HepG2 (cell line): ENCODE measurements around the gene SLC16A3. TPM values are rescaled to one million over a fixed set of nuclear protein-coding genes. Genes with fewer than 3 reads are reported as not detected.

Experiments used
- CEBPB ChIP-seq: IDR thresholded peaks from 2 replicates; pipeline ENCODE4 v1.6.1; 2011; ENCODE audit warnings: low read depth, low read length, improper control_type of control experiment, borderline replicate concordance
- GTF3A ChIP-seq: sonication (generic); formaldehyde crosslinking; conservative IDR thresholded peaks from 2 replicates; pipeline ENCODE4 v1.4.0; 2020; ENCODE audit warnings: mild to moderate bottlenecking, missing genetic modification reagents
- IKZF1 ChIP-seq: fragments of 450-650 bp; IDR thresholded peaks from 2 replicates; pipeline ENCODE4 v1.7.1; 2016
- MXD4 ChIP-seq: IDR thresholded peaks from 2 replicates; pipeline ENCODE4 v1.6.1; 2016; ENCODE audit warnings: mild to moderate bottlenecking, missing biosample characterization, missing genetic modification reagents
- NONO ChIP-seq, 2 experiments: fragments of 450-650 bp in 1 of 2; sonication (generic) in 1 of 2; formaldehyde crosslinking in 1 of 2; IDR thresholded peaks in 1 of 2; conservative IDR thresholded peaks in 1 of 2; 2 replicates each; pipeline versions ENCODE4 v1.6.1 to v1.8.0; 2017 to 2022; ENCODE audit warnings: mild to moderate bottlenecking in 1 of 2, missing genetic modification reagents in 1 of 2, moderate library complexity in 1 of 2
- NR2F6 ChIP-seq, 2 experiments: IDR thresholded peaks; 2 replicates each; pipeline ENCODE4 v1.6.1; 2016; ENCODE audit warnings: antibody characterized with exemption in 1 of 2, mild to moderate bottlenecking in 1 of 2
- PHB2 ChIP-seq: fragments of 450-650 bp; IDR thresholded peaks from 2 replicates; pipeline ENCODE4 v1.6.1; 2018; ENCODE audit not compliant: partially characterized antibody
- SALL1 ChIP-seq: sonication (generic); formaldehyde crosslinking; IDR thresholded peaks from 2 replicates; pipeline ENCODE4 v1.8.0; 2022; ENCODE audit warnings: mild to moderate bottlenecking, missing genetic modification reagents
- SMYD3 ChIP-seq: sonication (generic); formaldehyde crosslinking; IDR thresholded peaks from 2 replicates; pipeline ENCODE4 v1.8.1; 2023; ENCODE audit warnings: mild to moderate bottlenecking, missing genetic modification reagents
- TCF7 ChIP-seq: sonication (generic); IDR thresholded peaks from 2 replicates; pipeline ENCODE4 v1.6.1; 2016; ENCODE audit warnings: antibody characterized with exemption, low read depth
- ZFP90 ChIP-seq: sonication (generic); formaldehyde crosslinking; IDR thresholded peaks from 2 replicates; pipeline ENCODE4 v1.8.0; 2022; ENCODE audit warnings: missing genetic modification reagents, mild to moderate bottlenecking, inconsistent platforms, borderline replicate concordance
- ZNF44 ChIP-seq: sonication (generic); formaldehyde crosslinking; IDR thresholded peaks from 2 replicates; pipeline ENCODE4 v1.5.1; 2020; ENCODE audit warnings: mild to moderate bottlenecking, missing genetic modification reagents
- ZNF569 ChIP-seq: sonication (generic); formaldehyde crosslinking; IDR thresholded peaks from 2 replicates; pipeline ENCODE4 v1.5.0; 2020; ENCODE audit warnings: mild to moderate bottlenecking, missing genetic modification reagents, moderate library complexity, borderline replicate concordance
- ZNF572 ChIP-seq: sonication (generic); formaldehyde crosslinking; IDR thresholded peaks from 2 replicates; pipeline ENCODE4 v1.5.1; 2020; ENCODE audit warnings: mild to moderate bottlenecking, missing genetic modification reagents
- polyA plus RNA-seq, 8 experiments: library from polyadenylated mRNA; depleted of rRNA in 3 of 8; stranded (reverse) in 7 of 8; unstranded in 1 of 8; fragments of >200 nt; fragmentation: Illumina TruSeq in 4 of 8; extraction: Trizol in 4 of 8; gene quantifications; 2 replicates each; pipeline versions ENCODE4 v1.2.1 to v1.2.3, GENCODE V29; 2011 to 2016; ENCODE audit warnings: low read depth in 4 of 8, missing spikeins in 1 of 8, mixed read lengths in 1 of 8; ENCODE audit not compliant: insufficient read depth in 1 of 8
- total RNA-seq, 5 experiments: library from RNA; depleted of rRNA; stranded (reverse); fragments of >200 nt; fragmentation: Illumina TruSeq; extraction: Trizol; gene quantifications; 2 replicates each; pipeline ENCODE4 v1.2.3, GENCODE V29; 2016; ENCODE audit warnings: low read depth in 1 of 5
- TF ChIP-seq, protein P1 (sequence below): sonication (generic); formaldehyde crosslinking; IDR thresholded peaks from 2 replicates; pipeline ENCODE4 v1.4.0; 2020; ENCODE audit warnings: missing genetic modification reagents
- TF ChIP-seq, protein P2 (sequence below): sonication (generic); formaldehyde crosslinking; IDR thresholded peaks from one replicate; pipeline ENCODE4 v1.5.1; 2020; ENCODE audit warnings: mild to moderate bottlenecking, missing genetic modification reagents; ENCODE audit errors: not compliant biosample characterization
- TF ChIP-seq, protein P3 (sequence below): sonication (generic); formaldehyde crosslinking; conservative IDR thresholded peaks from 2 replicates; pipeline ENCODE4 v1.4.0; 2020; ENCODE audit warnings: missing genetic modification reagents
- TF ChIP-seq, protein P4 (sequence below): sonication (generic); formaldehyde crosslinking; IDR thresholded peaks from 2 replicates; pipeline ENCODE4 v1.4.0; 2020; ENCODE audit warnings: missing genetic modification reagents, low read depth, mild to moderate bottlenecking, borderline replicate concordance

Gene SLC16A3
- total and polyA plus RNA-seq, 2 of the 13 experiments (the other 11 are each of a cell fraction or from before 2014, with no cell fraction given), result 242 to 349 TPM

DNA sequence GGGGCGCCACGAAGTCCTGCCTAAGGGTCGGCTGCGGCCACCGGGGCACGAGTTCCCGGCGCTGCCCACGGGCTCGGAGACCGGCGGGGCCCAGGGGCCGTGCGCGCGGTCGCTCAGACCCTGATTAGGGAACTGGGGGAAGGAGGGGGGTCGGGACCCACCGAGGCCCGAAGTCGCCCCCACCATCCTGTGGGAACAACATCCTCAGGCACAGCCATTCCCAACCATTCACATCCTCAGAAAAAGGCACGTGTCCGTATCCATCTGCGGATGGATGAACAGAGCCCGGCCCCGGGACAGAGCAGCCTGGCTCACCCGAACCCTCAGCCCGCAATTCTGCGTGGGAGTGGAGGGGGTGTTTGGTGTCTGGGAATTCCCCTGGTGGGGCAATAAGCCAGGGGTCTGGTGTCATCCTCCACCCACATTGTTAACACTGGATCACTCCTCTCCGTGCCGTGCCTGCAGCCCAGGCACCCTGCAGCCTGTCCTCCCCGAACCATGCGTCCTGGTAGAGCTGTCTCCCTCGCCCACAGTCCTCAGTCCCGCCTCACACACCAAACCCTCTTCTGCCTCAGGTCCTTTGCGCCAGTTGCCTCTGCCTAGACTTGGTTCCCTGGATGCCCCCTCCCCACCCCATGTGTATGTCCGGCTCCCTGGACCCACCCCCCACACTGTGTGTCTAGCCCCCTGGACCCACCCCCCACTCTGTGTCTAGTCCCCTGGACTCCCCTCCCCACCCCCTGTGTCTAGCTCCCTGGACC is 15.4 kb upstream of the SLC16A3 start (continued):
- TF ChIP-seq PHB2 (no peak), NONO (IDR thresholded peaks at IDR 0.05) (no peak), NONO (CRISPR knock-in tag; conservative IDR thresholded peaks at IDR 0.05) (no peak), NR2F6 (IDR thresholded peaks at IDR 0.05) (no peak), NR2F6 (CRISPR knock-in tag; IDR thresholded peaks at IDR 0.05) (no peak), IKZF1 (no peak), ZNF44 (CRISPR knock-in tag) (0 out of 2 replicates have a peak, but pooled peaks have one; percentile 55), ZFP90 (CRISPR knock-in tag) (0 out of 2 replicates have a peak, but pooled peaks have one; percentile 0), ZNF572 (CRISPR knock-in tag) (no peak), SMYD3 (CRISPR knock-in tag) (no peak), GTF3A (no peak), CEBPB (no peak), TCF7 (no peak), MXD4 (CRISPR knock-in tag) (no peak), ZNF569 (CRISPR knock-in tag) (no peak), SALL1 (CRISPR knock-in tag) (no peak)
- TF ChIP-seq, protein P1, sequence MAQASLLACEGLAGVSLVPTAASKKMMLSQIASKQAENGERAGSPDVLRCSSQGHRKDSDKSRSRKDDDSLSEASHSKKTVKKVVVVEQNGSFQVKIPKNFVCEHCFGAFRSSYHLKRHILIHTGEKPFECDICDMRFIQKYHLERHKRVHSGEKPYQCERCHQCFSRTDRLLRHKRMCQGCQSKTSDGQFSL (CRISPR knock-in tag), result no peak
- TF ChIP-seq, protein P2, sequence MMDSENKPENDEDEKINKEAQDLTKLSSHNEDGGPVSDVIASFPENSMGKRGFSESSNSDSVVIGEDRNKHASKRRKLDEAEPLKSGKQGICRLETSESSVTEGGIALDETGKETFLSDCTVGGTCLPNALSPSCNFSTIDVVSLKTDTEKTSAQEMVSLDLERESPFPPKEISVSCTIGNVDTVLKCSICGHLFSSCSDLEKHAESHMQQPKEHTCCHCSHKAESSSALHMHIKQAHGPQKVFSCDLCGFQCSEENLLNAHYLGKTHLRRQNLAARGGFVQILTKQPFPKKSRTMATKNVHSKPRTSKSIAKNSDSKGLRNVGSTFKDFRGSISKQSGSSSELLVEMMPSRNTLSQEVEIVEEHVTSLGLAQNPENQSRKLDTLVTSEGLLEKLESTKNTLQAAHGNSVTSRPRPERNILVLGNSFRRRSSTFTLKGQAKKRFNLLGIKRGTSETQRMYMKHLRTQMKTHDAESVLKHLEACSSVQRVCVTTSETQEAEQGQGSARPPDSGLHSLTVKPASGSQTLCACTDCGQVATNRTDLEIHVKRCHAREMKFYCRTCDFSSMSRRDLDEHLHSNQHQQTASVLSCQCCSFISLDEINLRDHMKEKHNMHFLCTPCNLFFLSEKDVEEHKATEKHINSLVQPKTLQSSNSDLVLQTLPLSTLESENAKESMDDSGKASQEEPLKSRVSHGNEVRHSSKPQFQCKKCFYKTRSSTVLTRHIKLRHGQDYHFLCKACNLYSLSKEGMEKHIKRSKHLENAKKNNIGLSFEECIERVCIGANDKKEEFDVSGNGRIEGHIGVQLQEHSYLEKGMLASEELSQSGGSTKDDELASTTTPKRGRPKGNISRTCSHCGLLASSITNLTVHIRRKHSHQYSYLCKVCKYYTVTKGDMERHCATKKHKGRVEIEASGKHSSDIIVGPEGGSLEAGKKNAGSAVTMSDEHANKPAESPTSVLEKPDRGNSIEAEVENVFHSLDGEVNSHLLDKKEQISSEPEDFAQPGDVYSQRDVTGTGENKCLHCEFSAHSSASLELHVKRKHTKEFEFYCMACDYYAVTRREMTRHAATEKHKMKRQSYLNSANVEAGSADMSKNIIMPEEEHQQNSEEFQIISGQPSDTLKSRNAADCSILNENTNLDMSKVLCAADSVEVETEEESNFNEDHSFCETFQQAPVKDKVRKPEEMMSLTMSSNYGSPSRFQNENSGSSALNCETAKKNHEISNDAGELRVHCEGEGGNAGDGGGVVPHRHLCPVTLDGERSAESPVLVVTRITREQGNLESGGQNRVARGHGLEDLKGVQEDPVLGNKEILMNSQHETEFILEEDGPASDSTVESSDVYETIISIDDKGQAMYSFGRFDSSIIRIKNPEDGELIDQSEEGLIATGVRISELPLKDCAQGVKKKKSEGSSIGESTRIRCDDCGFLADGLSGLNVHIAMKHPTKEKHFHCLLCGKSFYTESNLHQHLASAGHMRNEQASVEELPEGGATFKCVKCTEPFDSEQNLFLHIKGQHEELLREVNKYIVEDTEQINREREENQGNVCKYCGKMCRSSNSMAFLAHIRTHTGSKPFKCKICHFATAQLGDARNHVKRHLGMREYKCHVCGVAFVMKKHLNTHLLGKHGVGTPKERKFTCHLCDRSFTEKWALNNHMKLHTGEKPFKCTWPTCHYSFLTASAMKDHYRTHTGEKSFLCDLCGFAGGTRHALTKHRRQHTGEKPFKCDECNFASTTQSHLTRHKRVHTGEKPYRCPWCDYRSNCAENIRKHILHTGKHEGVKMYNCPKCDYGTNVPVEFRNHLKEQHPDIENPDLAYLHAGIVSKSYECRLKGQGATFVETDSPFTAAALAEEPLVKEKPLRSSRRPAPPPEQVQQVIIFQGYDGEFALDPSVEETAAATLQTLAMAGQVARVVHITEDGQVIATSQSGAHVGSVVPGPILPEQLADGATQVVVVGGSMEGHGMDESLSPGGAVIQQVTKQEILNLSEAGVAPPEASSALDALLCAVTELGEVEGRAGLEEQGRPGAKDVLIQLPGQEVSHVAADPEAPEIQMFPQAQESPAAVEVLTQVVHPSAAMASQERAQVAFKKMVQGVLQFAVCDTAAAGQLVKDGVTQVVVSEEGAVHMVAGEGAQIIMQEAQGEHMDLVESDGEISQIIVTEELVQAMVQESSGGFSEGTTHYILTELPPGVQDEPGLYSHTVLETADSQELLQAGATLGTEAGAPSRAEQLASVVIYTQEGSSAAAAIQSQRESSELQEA (CRISPR knock-in tag), result no peak
- TF ChIP-seq, protein P3, sequence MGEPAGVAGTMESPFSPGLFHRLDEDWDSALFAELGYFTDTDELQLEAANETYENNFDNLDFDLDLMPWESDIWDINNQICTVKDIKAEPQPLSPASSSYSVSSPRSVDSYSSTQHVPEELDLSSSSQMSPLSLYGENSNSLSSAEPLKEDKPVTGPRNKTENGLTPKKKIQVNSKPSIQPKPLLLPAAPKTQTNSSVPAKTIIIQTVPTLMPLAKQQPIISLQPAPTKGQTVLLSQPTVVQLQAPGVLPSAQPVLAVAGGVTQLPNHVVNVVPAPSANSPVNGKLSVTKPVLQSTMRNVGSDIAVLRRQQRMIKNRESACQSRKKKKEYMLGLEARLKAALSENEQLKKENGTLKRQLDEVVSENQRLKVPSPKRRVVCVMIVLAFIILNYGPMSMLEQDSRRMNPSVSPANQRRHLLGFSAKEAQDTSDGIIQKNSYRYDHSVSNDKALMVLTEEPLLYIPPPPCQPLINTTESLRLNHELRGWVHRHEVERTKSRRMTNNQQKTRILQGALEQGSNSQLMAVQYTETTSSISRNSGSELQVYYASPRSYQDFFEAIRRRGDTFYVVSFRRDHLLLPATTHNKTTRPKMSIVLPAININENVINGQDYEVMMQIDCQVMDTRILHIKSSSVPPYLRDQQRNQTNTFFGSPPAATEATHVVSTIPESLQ, result no peak
- TF ChIP-seq, protein P4, sequence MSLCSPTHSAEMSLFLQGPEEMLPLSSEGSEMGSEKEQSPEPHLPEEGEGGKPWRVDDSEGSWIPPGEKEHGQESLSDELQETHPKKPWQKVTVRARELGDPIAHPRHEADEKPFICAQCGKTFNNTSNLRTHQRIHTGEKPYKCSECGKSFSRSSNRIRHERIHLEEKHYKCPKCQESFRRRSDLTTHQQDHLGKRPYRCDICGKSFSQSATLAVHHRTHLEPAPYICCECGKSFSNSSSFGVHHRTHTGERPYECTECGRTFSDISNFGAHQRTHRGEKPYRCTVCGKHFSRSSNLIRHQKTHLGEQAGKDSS (CRISPR knock-in tag), result no peak
